ENCODE measurements around the gene DDX3X. TPM values are rescaled to one million over a fixed set of nuclear protein-coding genes. Genes with fewer than 3 reads are reported as not detected.
"Not testable (repeated sequence)": the region's sequence is repeated elsewhere in the genome, so short reads cannot be mapped to it uniquely, and the experiment has no call there.

The DDX3X gene
- total RNA-seq, 1 donor from 2014 or later = 212 TPM

- no peaks in the 10 kb centered on the region for H3K27me3 Mint-ChIP-seq (ENCODE audit: unreplicated experiment)
- TF ChIP-seq, protein P1, sequence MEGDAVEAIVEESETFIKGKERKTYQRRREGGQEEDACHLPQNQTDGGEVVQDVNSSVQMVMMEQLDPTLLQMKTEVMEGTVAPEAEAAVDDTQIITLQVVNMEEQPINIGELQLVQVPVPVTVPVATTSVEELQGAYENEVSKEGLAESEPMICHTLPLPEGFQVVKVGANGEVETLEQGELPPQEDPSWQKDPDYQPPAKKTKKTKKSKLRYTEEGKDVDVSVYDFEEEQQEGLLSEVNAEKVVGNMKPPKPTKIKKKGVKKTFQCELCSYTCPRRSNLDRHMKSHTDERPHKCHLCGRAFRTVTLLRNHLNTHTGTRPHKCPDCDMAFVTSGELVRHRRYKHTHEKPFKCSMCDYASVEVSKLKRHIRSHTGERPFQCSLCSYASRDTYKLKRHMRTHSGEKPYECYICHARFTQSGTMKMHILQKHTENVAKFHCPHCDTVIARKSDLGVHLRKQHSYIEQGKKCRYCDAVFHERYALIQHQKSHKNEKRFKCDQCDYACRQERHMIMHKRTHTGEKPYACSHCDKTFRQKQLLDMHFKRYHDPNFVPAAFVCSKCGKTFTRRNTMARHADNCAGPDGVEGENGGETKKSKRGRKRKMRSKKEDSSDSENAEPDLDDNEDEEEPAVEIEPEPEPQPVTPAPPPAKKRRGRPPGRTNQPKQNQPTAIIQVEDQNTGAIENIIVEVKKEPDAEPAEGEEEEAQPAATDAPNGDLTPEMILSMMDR (IDR thresholded peaks at IDR 0.05) = no peak
- no peak for DNase-seq (ENCODE audit: extremely low spot score, unreplicated experiment)
- H3K4me1 Mint-ChIP-seq (ENCODE audit: unreplicated experiment) = no peaks in the 10 kb centered on the region
- peaks cover 4% of the 10 kb centered on the region for H3K9me3 Mint-ChIP-seq (ENCODE audit: unreplicated experiment)
- H3K36me3 Mint-ChIP-seq (ENCODE audit: unreplicated experiment) = no peaks in the 10 kb centered on the region
- no peak overlapping the region for H3K27ac Mint-ChIP-seq (ENCODE audit: unreplicated experiment)
- no peak overlapping the region for H3K4me3 Mint-ChIP-seq (ENCODE audit: unreplicated experiment)
Measured at GRCh38 chrX:41394293-41394692, 60.3 kb downstream of the DDX3X start.

GRCh38 chrX:41397219-41397618 lies 63.3 kb downstream of the DDX3X start:
- no peak overlapping the region for H3K4me3 Mint-ChIP-seq (ENCODE audit: unreplicated experiment)
- no peaks in the 10 kb centered on the region for H3K27me3 Mint-ChIP-seq (ENCODE audit: unreplicated experiment)
- no peaks in the 10 kb centered on the region for H3K36me3 Mint-ChIP-seq (ENCODE audit: unreplicated experiment)
- DNase-seq (ENCODE audit: extremely low spot score, unreplicated experiment) = no peak
- peaks cover 4% of the 10 kb centered on the region for H3K9me3 Mint-ChIP-seq (ENCODE audit: unreplicated experiment)
- H3K4me1 Mint-ChIP-seq (ENCODE audit: unreplicated experiment) = no peaks in the 10 kb centered on the region
- H3K27ac Mint-ChIP-seq (ENCODE audit: unreplicated experiment) = no peak overlapping the region
- TF ChIP-seq, protein P1 (IDR thresholded peaks at IDR 0.05) = no peak

- Mint-ChIP-seq H3K27me3 (ENCODE audit: unreplicated experiment) (no peaks in the 10 kb centered on the region), H3K4me1 (ENCODE audit: unreplicated experiment) (no peaks in the 10 kb centered on the region), H3K9me3 (ENCODE audit: unreplicated experiment) (peaks cover 4% of the 10 kb centered on the region), H3K4me3 (ENCODE audit: unreplicated experiment) (no peak overlapping the region), H3K27ac (ENCODE audit: unreplicated experiment) (no peak overlapping the region), H3K36me3 (ENCODE audit: unreplicated experiment) (no peaks in the 10 kb centered on the region)
- TF ChIP-seq, protein P1 (IDR thresholded peaks at IDR 0.05) = no peak
- DNase-seq (ENCODE audit: extremely low spot score, unreplicated experiment) = no peak
Measured at GRCh38 chrX:41397768-41398167, 63.8 kb downstream of the DDX3X start.

DNA sequence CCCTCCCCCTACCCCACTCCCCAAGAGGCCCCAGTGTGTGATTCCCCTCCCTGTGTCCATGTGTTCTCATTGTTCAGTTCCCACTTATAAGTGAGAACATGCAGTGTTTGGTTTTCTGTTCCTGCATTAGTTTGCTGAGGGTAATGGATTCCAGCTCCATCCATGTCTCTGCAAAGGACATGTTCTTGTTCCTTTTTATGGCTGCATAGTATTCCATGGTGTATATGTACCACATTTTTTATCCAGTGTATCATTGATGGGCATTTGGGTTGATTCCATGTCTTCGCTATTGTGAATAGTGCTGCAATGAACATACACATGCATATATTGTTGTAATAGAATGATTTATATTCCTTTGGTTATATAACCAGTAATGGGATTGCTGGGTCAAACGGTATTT lies 68.6 kb downstream of the DDX3X start:
- H3K4me3 Mint-ChIP-seq (ENCODE audit: unreplicated experiment); H3K36me3 Mint-ChIP-seq (ENCODE audit: unreplicated experiment); H3K4me1 Mint-ChIP-seq (ENCODE audit: unreplicated experiment); H3K9me3 Mint-ChIP-seq (ENCODE audit: unreplicated experiment); H3K27ac Mint-ChIP-seq (ENCODE audit: unreplicated experiment); H3K27me3 Mint-ChIP-seq (ENCODE audit: unreplicated experiment); DNase-seq (ENCODE audit: extremely low spot score, unreplicated experiment): not testable (repeated sequence)

GRCh38 chrX:41405551-41405950 lies 71.6 kb downstream of the DDX3X start:
- no peak for DNase-seq (ENCODE audit: extremely low spot score, unreplicated experiment)
- Mint-ChIP-seq H3K9me3 (ENCODE audit: unreplicated experiment) (peaks cover 4% of the 10 kb centered on the region), H3K36me3 (ENCODE audit: unreplicated experiment) (no peaks in the 10 kb centered on the region), H3K4me3 (ENCODE audit: unreplicated experiment) (no peak overlapping the region), H3K27ac (ENCODE audit: unreplicated experiment) (no peak overlapping the region), H3K27me3 (ENCODE audit: unreplicated experiment) (no peaks in the 10 kb centered on the region), H3K4me1 (ENCODE audit: unreplicated experiment) (no peaks in the 10 kb centered on the region)
- TF ChIP-seq, protein P1 (IDR thresholded peaks at IDR 0.05) = no peak

DNA sequence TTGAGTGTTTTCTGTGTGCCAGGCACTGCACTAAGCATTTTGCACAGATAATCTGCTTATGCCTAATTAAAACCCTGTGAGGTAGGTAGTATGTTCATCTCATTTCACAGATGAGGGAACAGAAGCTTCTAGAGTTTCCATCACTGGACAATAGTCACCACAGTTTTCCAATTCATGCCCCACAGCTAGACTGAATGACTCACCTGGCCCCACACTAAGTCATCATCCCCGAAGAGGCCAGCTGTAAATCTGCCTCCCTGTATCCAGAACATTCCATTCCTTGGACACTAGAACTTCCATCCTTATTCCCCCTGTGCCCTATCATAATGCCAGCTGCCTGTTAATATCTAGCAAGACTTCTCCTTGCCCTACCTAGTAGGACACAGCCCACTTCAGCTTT lies 72.2 kb downstream of the DDX3X start:
- no peaks in the 10 kb centered on the region for H3K4me1 Mint-ChIP-seq (ENCODE audit: unreplicated experiment)
- H3K27me3 Mint-ChIP-seq (ENCODE audit: unreplicated experiment) = no peaks in the 10 kb centered on the region
- no peak overlapping the region for H3K27ac Mint-ChIP-seq (ENCODE audit: unreplicated experiment)
- TF ChIP-seq, protein P1 (IDR thresholded peaks at IDR 0.05) = no peak
- no peak for DNase-seq (ENCODE audit: extremely low spot score, unreplicated experiment)
- peaks cover 4% of the 10 kb centered on the region for H3K9me3 Mint-ChIP-seq (ENCODE audit: unreplicated experiment)
- H3K4me3 Mint-ChIP-seq (ENCODE audit: unreplicated experiment) = no peak overlapping the region
- H3K36me3 Mint-ChIP-seq (ENCODE audit: unreplicated experiment) = no peaks in the 10 kb centered on the region

All from osteocyte (in vitro differentiated cells).